Effector CD4-positive, alpha-beta T cell (primary cell): Measurements from ENCODE around the gene REEP2.
"Not testable (repeated sequence)": the region's sequence is repeated elsewhere in the genome, so short reads cannot be mapped to it uniquely, and the experiment has no call there.

Source experiments
- DNase-seq: peaks from one replicate; pipeline ENCODE4 v3.0.0-alpha.2; 2020

REEP2 gene

DNA sequence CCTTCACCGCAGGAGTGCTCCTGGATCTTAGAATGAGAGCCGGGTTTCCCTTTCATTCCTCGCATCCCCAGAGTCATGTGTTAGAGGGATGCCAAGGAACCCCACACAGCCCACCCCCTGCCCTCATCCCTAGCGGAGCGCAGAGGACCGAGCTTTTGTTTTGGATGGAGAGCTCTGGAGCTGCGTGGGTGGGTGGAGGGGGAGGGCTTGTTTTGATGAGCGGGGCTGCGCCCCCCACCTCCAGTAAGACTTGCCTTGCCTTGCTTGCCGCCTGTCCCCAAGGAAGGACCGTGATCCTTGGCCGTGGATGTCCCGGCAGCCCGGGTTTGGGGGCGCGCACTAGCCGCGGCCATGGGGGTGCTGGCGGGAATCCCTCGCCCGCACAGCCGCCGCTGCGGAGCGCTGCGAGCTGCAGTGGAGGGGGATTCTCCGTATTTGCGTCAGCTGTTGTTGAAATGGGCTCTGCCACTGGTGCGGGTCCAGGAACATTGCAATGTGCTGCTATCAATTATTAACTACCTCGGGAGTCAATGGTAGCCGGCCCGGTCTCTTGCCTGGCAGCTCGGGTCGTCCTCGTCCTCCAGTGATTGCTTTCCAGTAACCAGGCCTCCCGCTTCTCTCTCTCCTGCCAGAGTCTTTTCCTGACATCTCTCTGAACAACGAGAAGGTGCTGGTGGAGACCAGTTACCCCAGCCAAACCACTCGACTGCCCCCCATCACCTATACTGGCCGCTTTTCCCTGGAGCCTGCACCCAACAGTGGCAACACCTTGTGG lies 27.5 kb downstream of the REEP2 start:
- DNase-seq, result no peak

DNA sequence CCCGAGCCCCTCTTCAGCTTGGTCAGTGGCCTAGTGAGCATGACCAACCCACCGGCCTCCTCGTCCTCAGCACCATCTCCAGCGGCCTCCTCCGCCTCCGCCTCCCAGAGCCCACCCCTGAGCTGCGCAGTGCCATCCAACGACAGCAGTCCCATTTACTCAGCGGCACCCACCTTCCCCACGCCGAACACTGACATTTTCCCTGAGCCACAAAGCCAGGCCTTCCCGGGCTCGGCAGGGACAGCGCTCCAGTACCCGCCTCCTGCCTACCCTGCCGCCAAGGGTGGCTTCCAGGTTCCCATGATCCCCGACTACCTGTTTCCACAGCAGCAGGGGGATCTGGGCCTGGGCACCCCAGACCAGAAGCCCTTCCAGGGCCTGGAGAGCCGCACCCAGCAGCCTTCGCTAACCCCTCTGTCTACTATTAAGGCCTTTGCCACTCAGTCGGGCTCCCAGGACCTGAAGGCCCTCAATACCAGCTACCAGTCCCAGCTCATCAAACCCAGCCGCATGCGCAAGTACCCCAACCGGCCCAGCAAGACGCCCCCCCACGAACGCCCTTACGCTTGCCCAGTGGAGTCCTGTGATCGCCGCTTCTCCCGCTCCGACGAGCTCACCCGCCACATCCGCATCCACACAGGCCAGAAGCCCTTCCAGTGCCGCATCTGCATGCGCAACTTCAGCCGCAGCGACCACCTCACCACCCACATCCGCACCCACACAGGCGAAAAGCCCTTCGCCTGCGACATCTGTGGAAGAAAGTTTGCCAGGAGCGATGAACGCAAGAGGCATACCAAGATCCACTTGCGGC lies 28.2 kb downstream of the REEP2 start:
- DNase-seq, result no peak

DNA sequence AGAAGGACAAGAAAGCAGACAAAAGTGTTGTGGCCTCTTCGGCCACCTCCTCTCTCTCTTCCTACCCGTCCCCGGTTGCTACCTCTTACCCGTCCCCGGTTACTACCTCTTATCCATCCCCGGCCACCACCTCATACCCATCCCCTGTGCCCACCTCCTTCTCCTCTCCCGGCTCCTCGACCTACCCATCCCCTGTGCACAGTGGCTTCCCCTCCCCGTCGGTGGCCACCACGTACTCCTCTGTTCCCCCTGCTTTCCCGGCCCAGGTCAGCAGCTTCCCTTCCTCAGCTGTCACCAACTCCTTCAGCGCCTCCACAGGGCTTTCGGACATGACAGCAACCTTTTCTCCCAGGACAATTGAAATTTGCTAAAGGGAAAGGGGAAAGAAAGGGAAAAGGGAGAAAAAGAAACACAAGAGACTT lies 28.9 kb downstream of the REEP2 start:
- no peak for DNase-seq

DNA sequence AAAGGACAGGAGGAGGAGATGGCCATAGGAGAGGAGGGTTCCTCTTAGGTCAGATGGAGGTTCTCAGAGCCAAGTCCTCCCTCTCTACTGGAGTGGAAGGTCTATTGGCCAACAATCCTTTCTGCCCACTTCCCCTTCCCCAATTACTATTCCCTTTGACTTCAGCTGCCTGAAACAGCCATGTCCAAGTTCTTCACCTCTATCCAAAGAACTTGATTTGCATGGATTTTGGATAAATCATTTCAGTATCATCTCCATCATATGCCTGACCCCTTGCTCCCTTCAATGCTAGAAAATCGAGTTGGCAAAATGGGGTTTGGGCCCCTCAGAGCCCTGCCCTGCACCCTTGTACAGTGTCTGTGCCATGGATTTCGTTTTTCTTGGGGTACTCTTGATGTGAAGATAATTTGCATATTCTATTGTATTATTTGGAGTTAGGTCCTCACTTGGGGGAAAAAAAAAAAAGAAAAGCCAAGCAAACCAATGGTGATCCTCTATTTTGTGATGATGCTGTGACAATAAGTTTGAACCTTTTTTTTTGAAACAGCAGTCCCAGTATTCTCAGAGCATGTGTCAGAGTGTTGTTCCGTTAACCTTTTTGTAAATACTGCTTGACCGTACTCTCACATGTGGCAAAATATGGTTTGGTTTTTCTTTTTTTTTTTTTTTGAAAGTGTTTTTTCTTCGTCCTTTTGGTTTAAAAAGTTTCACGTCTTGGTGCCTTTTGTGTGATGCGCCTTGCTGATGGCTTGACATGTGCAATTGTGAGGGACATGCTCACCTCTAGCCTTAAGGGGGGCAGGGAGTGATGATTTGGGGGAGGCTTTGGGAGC lies 29.5 kb downstream of the REEP2 start:
- no peak for DNase-seq

DNA sequence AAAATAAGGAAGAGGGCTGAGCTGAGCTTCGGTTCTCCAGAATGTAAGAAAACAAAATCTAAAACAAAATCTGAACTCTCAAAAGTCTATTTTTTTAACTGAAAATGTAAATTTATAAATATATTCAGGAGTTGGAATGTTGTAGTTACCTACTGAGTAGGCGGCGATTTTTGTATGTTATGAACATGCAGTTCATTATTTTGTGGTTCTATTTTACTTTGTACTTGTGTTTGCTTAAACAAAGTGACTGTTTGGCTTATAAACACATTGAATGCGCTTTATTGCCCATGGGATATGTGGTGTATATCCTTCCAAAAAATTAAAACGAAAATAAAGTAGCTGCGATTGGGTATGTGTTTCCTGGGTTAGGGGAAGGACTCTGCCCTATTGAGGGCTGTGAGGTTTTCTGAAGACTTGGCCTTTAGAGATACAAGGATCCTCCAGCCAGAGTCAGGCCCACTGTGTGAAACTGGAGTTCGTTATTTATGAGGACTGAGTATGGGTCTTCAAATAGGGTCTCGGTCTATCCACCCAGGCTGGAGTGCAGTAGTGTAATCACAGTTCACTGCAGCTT lies 30.2 kb downstream of the REEP2 start:
- no peak for DNase-seq

DNA sequence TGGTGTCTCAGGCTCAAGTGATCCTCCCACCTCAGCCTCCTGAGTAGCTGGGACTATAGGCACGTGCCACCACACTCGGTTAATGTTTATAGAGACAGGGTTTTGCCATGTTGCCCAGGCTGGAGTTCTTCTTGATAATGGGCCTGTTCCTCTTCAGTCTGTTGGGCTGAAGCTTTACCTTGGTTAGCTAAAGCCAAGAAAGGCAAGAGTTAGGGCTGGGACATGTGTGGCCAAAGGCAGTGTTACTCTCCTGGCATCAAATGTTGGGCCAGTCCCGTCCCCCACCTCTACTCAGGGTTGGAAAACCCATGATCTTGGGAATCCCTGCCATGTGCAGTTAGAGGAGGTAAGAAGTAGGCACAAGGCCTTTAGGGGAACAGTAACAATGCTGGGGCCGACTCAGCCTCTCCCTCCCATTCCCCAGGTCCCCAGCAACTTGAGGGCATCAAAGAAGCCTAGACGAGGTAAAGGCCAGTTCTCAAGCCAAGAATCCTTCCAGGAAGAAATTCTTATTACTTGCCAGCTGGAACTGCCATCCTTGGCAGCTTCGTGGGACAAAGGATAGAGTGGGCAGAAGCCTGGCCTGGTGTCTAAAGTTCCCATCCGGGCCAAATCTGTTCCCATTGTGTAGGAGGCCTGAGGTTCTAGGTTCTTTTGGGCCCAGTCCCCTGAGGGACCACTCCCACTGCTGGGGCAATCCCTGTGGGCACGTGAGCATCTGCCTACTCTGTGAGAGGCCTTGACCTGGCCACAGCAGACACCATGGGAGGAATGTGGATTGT lies 30.9 kb downstream of the REEP2 start:
- DNase-seq, result no peak

DNA sequence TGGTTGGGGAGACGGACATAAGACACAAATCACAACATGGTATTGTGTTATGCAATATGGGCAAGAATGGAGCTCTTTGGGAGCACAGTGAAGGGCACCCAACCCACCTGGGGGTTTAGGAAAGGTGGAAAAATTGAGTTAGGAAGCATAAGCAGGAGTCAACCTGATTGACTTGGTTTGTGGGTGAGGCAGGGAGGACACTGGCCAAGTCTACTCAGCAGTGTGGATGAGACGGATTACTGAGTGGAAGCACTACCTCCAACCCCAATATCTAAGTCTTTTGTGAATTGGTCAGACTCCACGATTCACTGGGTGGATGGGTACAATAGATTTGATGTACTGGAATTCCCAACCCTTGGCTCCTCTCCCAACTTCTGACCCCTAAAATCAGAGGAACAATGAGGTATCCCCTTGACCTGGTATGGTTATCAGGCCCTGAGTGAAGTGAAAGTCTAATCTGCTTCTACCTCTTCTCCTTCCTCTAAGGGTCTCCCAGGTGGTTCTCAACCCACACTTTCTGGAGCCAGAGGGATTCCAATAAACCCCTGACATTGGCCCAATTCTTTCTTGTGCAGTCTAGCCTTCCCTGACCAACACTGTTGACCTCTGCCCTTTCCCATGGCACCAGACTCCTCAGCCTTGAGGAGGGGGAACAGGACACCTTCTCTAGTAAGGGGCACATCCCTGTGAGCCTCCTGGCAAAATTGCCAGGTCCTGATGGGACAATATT lies 31.6 kb downstream of the REEP2 start:
- no peak for DNase-seq

DNA sequence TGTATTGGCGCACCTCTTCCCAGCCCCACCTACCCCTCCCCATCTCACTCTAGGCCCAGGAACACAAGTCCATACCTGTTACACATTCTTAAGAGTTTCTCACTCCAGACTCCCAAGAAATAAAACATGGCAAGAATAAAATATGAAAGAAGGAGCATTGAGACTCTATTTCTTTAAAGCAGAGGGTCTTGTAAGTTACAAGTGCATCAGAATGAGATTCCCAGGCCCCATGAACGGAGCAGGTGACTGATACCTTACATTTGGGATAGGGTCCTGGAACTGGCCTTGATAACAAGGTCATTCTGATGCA lies 32.1 kb downstream of the REEP2 start:
- DNase-seq, result no peak

DNA sequence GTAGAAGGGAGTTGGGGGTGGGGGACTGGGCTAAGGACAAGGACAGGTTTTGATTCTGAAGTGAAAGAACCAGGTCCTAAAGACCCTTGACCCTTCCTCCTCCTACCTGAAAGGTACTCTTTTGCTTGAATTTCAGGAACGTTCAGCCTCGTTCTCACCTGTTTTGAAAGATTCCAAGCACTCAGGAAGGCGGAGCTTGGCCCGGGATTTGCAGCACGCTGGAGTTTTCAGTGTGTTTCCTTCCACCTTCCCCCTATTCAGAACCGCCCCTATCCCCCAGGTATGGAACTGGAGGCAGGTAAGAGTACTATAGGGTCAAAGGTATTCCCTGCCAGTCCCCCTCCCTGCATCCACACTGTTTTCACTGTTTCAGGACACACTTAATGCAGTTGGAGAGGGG lies 33.5 kb downstream of the REEP2 start:
- DNase-seq, result no peak

DNA sequence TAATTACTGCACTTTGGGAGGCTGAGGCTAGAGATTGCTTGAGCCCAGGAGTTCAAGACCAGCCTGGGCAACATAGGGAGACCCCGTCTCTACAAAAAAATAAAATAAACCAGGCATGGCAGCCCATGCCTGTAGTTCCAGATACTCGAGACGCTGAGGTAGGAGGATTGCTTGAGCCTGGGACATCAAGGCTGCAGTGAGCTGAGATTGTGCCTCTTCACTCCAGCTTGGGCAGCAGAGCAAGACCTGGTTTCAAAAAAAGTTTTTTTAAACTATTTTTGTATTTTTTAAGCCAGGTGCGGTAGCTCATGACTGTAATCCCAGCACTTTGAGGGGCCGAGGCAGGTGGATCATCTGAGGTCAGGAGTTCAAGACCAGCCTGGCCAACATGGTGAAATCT lies 34.3 kb downstream of the REEP2 start:
- not testable (repeated sequence) for DNase-seq

DNA sequence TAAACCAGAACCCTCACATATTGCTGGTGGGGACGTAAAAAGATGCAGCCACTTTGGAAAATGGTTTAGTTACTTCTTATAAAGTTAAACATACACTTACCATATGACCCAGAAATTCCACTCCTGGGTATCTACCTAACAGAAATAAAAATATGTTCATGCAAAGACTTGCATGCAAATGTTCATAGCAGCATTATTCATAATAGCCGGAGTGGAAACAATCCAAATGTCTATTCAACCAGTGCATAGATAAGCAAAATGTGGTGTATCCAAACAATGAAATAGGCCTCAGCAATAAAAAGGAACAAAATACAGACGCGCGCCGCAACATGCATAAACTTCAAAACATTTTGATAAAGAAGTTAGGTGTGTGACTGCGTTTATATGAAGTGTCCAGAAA lies 38.1 kb downstream of the REEP2 start:
- no peak for DNase-seq

DNA sequence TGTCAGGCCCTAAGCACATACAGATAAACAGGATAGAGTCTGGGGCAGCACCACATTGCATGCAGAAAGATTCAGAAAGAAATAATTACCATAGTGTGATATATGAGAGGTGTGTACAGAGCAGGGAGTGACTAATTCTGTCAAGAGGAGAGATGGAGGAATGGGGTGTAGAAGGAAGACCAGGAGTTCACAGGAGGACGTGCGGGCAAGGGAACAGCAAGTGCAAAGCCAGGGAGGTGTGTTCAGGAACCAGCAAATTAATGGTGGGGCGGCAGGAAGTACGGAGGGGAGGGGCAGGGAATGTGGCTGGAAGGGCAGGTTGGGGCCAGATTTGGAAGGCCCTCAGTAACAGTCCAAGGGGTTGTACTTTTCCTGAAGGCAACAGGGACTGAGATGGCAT lies 43.8 kb downstream of the REEP2 start:
- no peak for DNase-seq

DNA sequence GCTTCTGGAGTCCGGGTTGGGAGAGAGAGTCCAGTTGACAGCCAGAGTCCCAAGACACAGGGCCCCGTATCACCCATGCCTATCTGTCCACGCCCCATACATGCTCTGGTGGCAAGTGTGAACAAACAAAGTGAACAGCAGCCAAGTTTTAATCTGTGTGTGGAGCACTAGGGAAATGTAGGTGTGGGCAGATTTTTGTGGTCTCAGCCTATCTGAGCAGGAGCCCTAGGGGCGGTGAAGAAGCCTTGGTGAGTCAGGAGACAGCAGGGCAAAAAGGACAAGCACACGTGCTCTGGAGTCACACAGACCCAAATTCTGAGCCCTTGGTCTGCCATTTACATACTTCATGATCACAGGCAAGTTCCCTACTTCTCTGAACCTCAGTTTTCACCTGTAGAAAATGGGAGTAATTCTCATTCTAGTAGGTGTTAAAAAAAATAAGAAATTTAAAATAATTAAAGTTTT lies 49.7 kb downstream of the REEP2 start:
- no peak for DNase-seq

DNA sequence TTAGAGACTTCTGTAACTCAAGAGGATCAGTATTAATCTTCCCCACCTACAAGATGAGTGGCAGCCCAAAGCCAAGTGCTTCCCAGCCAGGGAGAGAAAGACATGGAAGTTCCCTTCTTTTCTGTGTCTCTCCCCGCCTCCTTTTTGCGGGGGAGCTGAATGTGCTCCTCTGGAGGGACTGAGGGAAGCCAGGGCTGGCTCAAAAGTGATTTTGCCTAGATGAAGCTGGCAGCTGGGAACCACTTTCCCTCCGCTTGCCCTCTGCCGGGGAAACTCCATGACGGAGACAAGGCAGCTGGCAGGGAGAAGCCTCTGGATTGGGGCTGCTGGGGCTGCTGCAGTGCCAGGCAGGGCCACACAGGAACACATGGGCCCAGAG lies 50.8 kb downstream of the REEP2 start:
- DNase-seq, result no peak

DNA sequence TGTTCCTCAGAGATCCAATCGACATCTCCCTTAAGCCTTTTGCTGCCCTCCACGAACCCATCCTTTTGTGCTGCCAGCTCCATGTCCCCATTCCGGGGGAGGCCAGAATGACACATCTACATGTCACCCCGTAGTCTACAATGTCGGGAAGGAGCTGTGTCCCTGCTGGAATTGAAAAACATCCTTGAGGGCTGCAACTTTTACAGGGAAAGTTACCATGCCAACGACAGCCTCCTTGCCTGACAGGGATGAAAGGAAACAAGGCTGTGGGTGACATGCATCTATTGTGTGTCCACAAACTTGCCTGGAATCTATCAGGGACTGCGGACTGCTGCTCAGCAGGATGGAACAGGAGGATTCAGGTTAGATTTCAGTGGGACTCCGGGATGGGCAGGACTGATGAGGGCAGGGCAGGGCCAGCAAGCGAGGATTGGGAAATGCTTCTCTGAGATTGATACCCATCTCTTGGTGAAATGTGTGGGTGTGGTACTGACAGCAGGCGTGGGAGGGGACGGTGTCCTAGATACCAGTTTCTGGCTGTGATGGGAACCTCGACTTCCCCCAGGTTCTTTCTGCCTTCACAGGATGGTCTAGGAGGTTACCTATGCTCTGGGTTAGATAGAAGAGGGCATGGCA lies 51.9 kb downstream of the REEP2 start:
- DNase-seq, result no peak

DNA sequence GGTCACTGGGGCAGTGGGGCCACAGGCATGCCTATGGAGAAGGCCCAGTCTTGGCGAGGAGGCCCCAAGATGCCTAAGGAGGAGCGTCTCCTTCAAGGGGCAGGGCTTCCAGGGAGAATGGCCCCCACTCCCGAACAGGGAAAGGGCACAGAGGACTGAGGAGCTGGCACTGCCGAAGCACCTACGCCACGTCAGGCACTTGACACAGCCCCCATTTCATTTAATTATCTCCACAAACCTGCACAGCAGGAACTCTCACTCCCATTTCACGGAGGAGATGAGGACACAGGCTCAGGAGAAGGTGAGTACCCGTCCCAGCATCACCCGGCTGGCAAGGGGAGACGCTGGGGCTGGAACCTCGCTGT lies 52.4 kb downstream of the REEP2 start:
- no peak for DNase-seq

DNA sequence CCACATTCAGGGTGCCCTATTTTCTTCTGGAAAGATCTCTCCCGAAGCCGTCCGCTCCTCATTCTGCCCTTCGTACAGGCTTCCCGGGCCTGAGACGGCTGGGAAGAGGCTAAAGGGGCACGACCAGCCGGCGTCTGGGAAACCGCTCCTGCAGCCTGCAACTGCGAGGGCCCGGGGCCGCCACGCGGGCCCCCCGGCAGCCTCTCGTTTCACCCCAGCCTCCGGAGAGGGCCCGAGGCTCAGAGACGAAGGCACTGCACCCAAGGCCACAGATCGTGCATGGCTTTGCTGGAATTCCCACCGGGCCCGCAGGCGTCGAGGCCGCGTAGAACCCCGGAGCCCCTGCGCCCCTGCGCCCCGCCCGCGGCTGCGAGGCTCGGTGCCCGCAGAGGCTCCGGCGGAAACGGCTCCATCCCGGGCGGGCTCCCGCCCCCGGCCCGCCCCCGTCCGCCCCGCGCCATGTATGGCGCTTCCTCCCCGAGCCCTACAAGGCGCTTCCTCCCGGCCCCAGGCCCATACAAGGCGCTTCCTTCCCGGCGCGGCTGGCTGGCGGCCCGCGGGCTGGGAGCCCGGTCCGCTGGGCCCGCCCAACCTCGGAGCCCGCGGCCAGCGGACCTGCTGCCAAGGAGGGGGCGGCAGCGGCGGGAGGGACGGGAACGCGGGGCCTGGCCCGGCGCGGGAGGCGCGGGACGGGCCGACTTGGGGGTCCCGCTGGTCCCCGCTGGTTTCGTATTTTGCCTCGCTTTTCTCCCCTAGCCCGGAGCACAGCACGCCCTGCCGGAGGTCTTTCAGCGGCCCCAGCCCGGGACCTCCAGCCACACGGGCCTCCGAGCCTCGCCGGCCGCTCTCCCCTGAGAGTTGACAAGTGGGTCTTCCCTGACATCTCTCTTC lies 53.1 kb downstream of the REEP2 start:
- DNase-seq, result peak; percentile 84

DNA sequence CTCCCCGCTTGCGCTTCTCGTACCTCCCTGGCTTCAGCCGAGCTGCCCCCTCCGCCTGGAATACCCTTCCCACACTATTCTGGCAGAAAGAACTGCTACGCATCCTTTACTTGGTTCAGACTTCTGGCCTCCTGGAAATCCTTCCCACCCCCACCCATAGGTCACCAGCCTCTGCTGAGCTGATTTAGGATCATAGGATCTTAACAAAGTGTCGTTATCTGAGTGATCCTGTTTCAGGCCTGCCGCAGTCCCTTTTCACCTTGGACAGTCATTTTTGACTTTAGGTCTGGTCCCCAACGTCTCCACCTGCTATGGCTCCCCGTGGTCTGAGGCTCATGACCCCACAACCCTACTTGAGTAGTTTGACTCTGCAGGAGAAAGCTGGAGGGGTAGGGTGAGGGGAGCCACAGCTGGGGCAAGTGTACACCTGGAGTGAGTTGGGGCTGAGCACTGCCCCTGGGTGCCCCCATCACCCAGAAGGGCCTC lies 53.7 kb downstream of the REEP2 start:
- no peak for DNase-seq

DNA sequence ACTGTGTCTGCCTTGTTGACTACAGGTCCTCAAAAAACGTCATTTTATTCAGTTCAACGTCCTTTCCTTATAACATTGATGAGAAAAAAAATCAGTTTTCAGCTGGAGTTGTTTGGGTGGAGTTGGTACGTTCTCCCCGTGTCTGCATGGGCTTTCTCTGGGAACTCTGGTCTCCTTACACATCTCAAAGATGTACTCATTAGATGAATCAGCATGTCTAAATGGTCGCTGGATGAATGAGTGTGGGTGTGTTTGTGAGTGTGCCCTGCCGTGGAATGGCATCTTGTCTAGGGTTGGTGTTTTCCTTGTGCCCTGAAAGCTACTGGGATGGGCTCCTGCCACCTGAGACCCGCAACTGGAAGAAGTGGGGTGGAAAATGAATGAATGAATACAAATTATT lies 56.5 kb downstream of the REEP2 start:
- DNase-seq, result no peak
